Vagina (tissue), 2 donors: Measurements from ENCODE around the gene TGFBR3.
"Not testable (repeated sequence)": the region's sequence is repeated elsewhere in the genome, so short reads cannot be mapped to it uniquely, and the experiment has no call there.

Experiments
- POLR2AphosphoS5 ChIP-seq, 2 donors: sonication (generic); formaldehyde crosslinking; IDR thresholded peaks; one replicate each; pipeline ENCODE4 v1.9.0; 2017; ENCODE audit warnings: antibody characterized with exemption in 2 of 2, mild to moderate bottlenecking in 2 of 2, low read depth in 1 of 2; ENCODE audit not compliant: insufficient read depth in 1 of 2
- TF ChIP-seq, protein P1 (sequence below), 3 experiments: fragments of 450-650 bp in 2 of 3; fragments of 200-600 bp in 1 of 3; sonication (generic) in 1 of 3; IDR thresholded peaks; one replicate each; pipeline ENCODE4 v1.5.1; 2017 to 2019; ENCODE audit warnings: antibody characterized with exemption in 3 of 3, mild to moderate bottlenecking in 2 of 3, moderate library complexity in 2 of 3

DNA sequence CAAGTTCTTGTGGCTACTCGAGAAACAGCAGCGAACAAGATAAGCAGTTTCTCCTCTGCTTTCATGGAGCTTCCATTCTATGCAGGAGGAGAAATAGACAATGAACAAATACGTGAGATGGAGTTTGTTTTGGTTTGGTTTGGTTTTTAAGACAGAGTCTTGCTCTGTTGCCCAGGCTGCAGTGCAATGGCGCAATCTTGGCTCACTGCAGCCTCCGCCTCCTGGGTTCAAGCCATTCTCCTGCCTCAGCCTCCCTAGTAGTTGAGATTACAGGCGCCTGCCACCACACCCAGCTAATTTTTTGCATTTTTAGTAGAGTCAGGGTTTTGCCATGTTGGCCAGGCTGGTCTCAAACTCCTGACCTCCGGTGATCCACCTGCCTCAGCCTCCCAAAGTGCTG lies 51.4 kb downstream of the TGFBR3 start:
- TF ChIP-seq, protein P1, sequence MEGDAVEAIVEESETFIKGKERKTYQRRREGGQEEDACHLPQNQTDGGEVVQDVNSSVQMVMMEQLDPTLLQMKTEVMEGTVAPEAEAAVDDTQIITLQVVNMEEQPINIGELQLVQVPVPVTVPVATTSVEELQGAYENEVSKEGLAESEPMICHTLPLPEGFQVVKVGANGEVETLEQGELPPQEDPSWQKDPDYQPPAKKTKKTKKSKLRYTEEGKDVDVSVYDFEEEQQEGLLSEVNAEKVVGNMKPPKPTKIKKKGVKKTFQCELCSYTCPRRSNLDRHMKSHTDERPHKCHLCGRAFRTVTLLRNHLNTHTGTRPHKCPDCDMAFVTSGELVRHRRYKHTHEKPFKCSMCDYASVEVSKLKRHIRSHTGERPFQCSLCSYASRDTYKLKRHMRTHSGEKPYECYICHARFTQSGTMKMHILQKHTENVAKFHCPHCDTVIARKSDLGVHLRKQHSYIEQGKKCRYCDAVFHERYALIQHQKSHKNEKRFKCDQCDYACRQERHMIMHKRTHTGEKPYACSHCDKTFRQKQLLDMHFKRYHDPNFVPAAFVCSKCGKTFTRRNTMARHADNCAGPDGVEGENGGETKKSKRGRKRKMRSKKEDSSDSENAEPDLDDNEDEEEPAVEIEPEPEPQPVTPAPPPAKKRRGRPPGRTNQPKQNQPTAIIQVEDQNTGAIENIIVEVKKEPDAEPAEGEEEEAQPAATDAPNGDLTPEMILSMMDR (IDR thresholded peaks at IDR 0.05): not testable (repeated sequence)
- not testable (repeated sequence) for TF ChIP-seq POLR2AphosphoS5 (IDR thresholded peaks at IDR 0.05; ENCODE audit: insufficient read depth in 1 of 2, low read depth in 1 of 2)
